GM23338 (cell line): ENCODE data around the gene LPXN. TPM values are rescaled to one million over a fixed set of nuclear protein-coding genes. Genes with fewer than 3 reads are reported as not detected.

Experiments
- ATAC-seq: fragments of 200-7000 bp; cut with Tn5 transposase; 3 replicates; pipeline ENCODE4 v1.9.1; 2020
- DNase-seq: peaks from one replicate; pipeline ENCODE4 v3.0.0-alpha.2; 2015; ENCODE audit warnings: low spot score
- H2AFZ ChIP-seq: fragments of 200-600 bp; sonication (generic); 2 replicates; pipeline ENCODE4 v1.8.0; 2016; ENCODE audit warnings: antibody characterized with exemption, mild to moderate bottlenecking, moderate library complexity
- H3F3A ChIP-seq: fragments of 200-600 bp; sonication (generic); replicated peaks from 2 replicates; pipeline ENCODE4 v1.8.0; 2017; ENCODE audit warnings: antibody characterized with exemption, mixed run types, low read depth
- H3K27ac ChIP-seq: fragments of 200-600 bp; sonication (generic); 2 replicates; pipeline ENCODE4 v1.6.1; 2016; ENCODE audit warnings: low read depth
- H3K27me3 ChIP-seq: fragments of 200-600 bp; sonication (generic); 2 replicates; pipeline ENCODE4 v1.8.0; 2016; ENCODE audit warnings: mild to moderate bottlenecking, mixed run types, moderate library complexity; ENCODE audit not compliant: insufficient read depth
- H3K36me3 ChIP-seq: fragments of 200-600 bp; sonication (generic); 2 replicates; pipeline ENCODE4 v1.8.0; 2016; ENCODE audit warnings: mild to moderate bottlenecking; ENCODE audit not compliant: insufficient read depth
- H3K4me1 ChIP-seq: fragments of 200-600 bp; sonication (generic); 2 replicates; pipeline ENCODE4 v1.8.0; 2016; ENCODE audit warnings: mild to moderate bottlenecking, moderate library complexity; ENCODE audit not compliant: insufficient read depth
- H3K4me2 ChIP-seq: fragments of 200-600 bp; sonication (generic); 2 replicates; pipeline ENCODE4 v1.7.1; 2017; ENCODE audit warnings: mixed run types
- H3K4me3 ChIP-seq: fragments of 200-600 bp; sonication (generic); 2 replicates; pipeline ENCODE4 v1.6.1; 2016; ENCODE audit warnings: mixed run types
- H3K79me2 ChIP-seq: fragments of 200-600 bp; sonication (generic); replicated peaks from 2 replicates; pipeline ENCODE4 v1.8.0; 2017; ENCODE audit warnings: mild to moderate bottlenecking; ENCODE audit not compliant: insufficient read depth
- H3K9me2 ChIP-seq: fragments of 200-600 bp; sonication (generic); 2 replicates; pipeline ENCODE4 v1.8.0; 2017; ENCODE audit not compliant: insufficient read depth
- H4K20me1 ChIP-seq: fragments of 200-600 bp; sonication (generic); replicated peaks from 2 replicates; pipeline ENCODE4 v1.8.0; 2017; ENCODE audit warnings: mild to moderate bottlenecking; ENCODE audit not compliant: insufficient read depth
- H3K27ac Mint-ChIP-seq: 2 replicates; pipeline ENCODE4 v1.8.0; 2020; ENCODE audit warnings: inconsistent platforms, mild to moderate bottlenecking, moderate library complexity, mixed read lengths
- H3K27me3 Mint-ChIP-seq: 3 replicates; pipeline ENCODE4 v1.8.0; 2022; ENCODE audit warnings: low read depth, mild to moderate bottlenecking, moderate library complexity, mixed read lengths, inconsistent platforms; ENCODE audit not compliant: insufficient read depth, poor library complexity
- H3K36me3 Mint-ChIP-seq: 3 replicates; pipeline ENCODE4 v1.8.0; 2021; ENCODE audit warnings: low read depth, mild to moderate bottlenecking, inconsistent platforms, moderate library complexity, mixed read lengths
- H3K4me1 Mint-ChIP-seq: 3 replicates; pipeline ENCODE4 v1.8.0; 2020; ENCODE audit warnings: mild to moderate bottlenecking, inconsistent platforms, mixed read lengths
- H3K4me3 Mint-ChIP-seq: 3 replicates; pipeline ENCODE4 v1.8.0; 2021; ENCODE audit warnings: moderate library complexity, mild to moderate bottlenecking, inconsistent platforms, mixed read lengths
- H3K9me3 Mint-ChIP-seq: 3 replicates; pipeline ENCODE4 v1.8.0; 2020; ENCODE audit warnings: moderate library complexity, mild to moderate bottlenecking, inconsistent platforms, mixed read lengths
- CREB1 ChIP-seq: fragments of 250-450 bp; sonication (Bioruptor Pico); IDR thresholded peaks from 2 replicates; pipeline ENCODE4 v1.5.0; 2020; ENCODE audit warnings: low read depth, mild to moderate bottlenecking, moderate library complexity
- CTCF ChIP-seq, 2 experiments: fragments of 200-600 bp in 1 of 2; sonication (generic) in 1 of 2; conservative IDR thresholded peaks; 2 replicates each; pipeline versions ENCODE4 v1.5.1 to v1.6.1; 2016 to 2017; ENCODE audit warnings: antibody characterized with exemption in 2 of 2, low read depth in 2 of 2, mild to moderate bottlenecking in 2 of 2, moderate library complexity in 1 of 2
- ETS1 ChIP-seq: IDR thresholded peaks from 2 replicates; pipeline ENCODE4 v1.6.1; 2016; ENCODE audit warnings: antibody characterized with exemption
- EZH2 ChIP-seq: fragments of 200-600 bp; sonication (generic); IDR thresholded peaks from one replicate; pipeline ENCODE4 v1.8.0; 2017; ENCODE audit warnings: antibody characterized with exemption, mild to moderate bottlenecking, low read depth; ENCODE audit not compliant: unreplicated experiment
- EZH2phosphoT487 ChIP-seq: fragments of 200-600 bp; sonication (generic); IDR thresholded peaks from one replicate; pipeline ENCODE4 v1.8.1; 2018; ENCODE audit warnings: antibody characterized with exemption; ENCODE audit not compliant: unreplicated experiment
- JUNB ChIP-seq: IDR thresholded peaks from one replicate; pipeline ENCODE4 v1.6.1; 2016; ENCODE audit warnings: antibody characterized with exemption; ENCODE audit not compliant: unreplicated experiment
- POLR2AphosphoS5 ChIP-seq: IDR thresholded peaks from 2 replicates; pipeline ENCODE4 v1.6.1; 2016; ENCODE audit warnings: antibody characterized with exemption, low read depth
- REST ChIP-seq: IDR thresholded peaks from one replicate; pipeline ENCODE4 v1.6.1; 2018; ENCODE audit warnings: antibody characterized with exemption; ENCODE audit not compliant: unreplicated experiment
- STAT1 ChIP-seq: IDR thresholded peaks from one replicate; pipeline ENCODE4 v1.6.1; 2016; ENCODE audit warnings: antibody characterized with exemption; ENCODE audit not compliant: unreplicated experiment
- ZNF114 ChIP-seq: fragments of 250-450 bp; sonication (Bioruptor Pico); IDR thresholded peaks from 2 replicates; pipeline ENCODE4 v1.5.0; 2020; ENCODE audit warnings: mild to moderate bottlenecking, moderate library complexity
- ZNF331 ChIP-seq: fragments of 250-450 bp; sonication (Bioruptor Pico); IDR thresholded peaks from 2 replicates; pipeline ENCODE4 v1.5.0; 2020; ENCODE audit warnings: low read depth, mild to moderate bottlenecking, moderate library complexity
- polyA plus RNA-seq: library from polyadenylated mRNA; unstranded; fragments of >200 nt; fragmentation: Nextera tagmentation; extraction: Ambion mirVana; gene quantifications from 2 replicates; pipeline ENCODE4 v1.2.1, GENCODE V29; 2016
- total RNA-seq: library from RNA; depleted of rRNA; stranded (reverse); fragments of >200 nt; shearing (Covaris generic); gene quantifications from 2 replicates; pipeline ENCODE4 v1.2.3, GENCODE V29; 2014
- TF ChIP-seq, protein P1 (sequence below): fragments of 250-450 bp; sonication (Bioruptor Pico); IDR thresholded peaks from 2 replicates; pipeline ENCODE4 v1.5.0; 2020; ENCODE audit warnings: mild to moderate bottlenecking, moderate library complexity

The LPXN gene
- total and polyA plus RNA-seq, 2 experiments from 2014 or later: 0.56 to 1.3 TPM

DNA sequence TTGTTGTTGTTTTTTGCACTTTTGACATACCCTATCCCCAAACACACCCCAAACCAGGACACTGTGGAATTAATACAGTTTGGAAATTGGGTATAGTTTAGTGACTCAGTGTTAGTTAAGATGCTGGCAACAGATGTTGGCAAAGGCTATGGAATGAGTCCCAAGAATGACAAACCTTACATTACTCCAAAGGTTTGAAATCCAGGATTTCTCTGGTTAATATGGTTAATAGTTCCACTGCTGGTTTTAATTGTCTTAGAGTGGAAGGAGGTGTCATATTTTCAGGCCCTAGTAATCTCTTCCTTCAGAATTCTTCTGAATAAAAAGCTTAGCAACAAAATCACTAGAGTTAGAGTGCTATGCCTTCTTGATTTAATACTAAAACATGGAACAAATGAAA is 775 bp downstream of the LPXN start (continued):
- TF ChIP-seq POLR2AphosphoS5 (no peak), CREB1 (CRISPR knock-in tag) (no peak)

- no peak overlapping the region for H3K4me3 ChIP-seq
- H2AFZ ChIP-seq: no peak overlapping the region
- no peaks in the 10 kb centered on the region for H3F3A ChIP-seq
- H3K4me1 ChIP-seq: no peaks in the 10 kb centered on the region
- ATAC-seq: no peak
- H3K79me2 ChIP-seq: no peaks in the 10 kb centered on the region
- Mint-ChIP-seq H3K9me3 (no peaks in the 10 kb centered on the region), H3K4me3 (no peak overlapping the region), H3K27me3 (peaks cover 9% of the 10 kb centered on the region), H3K36me3 (peaks cover 6% of the 10 kb centered on the region; the same call in 2 of the 3 replicates), H3K4me1 (peaks cover 7% of the 10 kb centered on the region; the same call in 2 of the 3 replicates), H3K27ac (no peak overlapping the region)
- no peaks in the 10 kb centered on the region for H4K20me1 ChIP-seq
- H3K36me3 ChIP-seq: no peaks in the 10 kb centered on the region
- no peak overlapping the region for H3K27ac ChIP-seq
- H3K27me3 ChIP-seq: no peaks in the 10 kb centered on the region
- no peak overlapping the region for H3K4me2 ChIP-seq
- no peaks in the 10 kb centered on the region for H3K9me2 ChIP-seq
- DNase-seq: no peak
- TF ChIP-seq ZNF331 (no peak), REST (no peak), EZH2 (no peak), EZH2phosphoT487 (no peak), ZNF114 (CRISPR knock-in tag) (no peak), CTCF (conservative IDR thresholded peaks at IDR 0.05; ENCODE audit: low read depth in 2 of 2) (no peak), POLR2AphosphoS5 (no peak), CREB1 (CRISPR knock-in tag) (no peak), STAT1 (no peak), JUNB (no peak), ETS1 (no peak)
- TF ChIP-seq, protein P1, sequence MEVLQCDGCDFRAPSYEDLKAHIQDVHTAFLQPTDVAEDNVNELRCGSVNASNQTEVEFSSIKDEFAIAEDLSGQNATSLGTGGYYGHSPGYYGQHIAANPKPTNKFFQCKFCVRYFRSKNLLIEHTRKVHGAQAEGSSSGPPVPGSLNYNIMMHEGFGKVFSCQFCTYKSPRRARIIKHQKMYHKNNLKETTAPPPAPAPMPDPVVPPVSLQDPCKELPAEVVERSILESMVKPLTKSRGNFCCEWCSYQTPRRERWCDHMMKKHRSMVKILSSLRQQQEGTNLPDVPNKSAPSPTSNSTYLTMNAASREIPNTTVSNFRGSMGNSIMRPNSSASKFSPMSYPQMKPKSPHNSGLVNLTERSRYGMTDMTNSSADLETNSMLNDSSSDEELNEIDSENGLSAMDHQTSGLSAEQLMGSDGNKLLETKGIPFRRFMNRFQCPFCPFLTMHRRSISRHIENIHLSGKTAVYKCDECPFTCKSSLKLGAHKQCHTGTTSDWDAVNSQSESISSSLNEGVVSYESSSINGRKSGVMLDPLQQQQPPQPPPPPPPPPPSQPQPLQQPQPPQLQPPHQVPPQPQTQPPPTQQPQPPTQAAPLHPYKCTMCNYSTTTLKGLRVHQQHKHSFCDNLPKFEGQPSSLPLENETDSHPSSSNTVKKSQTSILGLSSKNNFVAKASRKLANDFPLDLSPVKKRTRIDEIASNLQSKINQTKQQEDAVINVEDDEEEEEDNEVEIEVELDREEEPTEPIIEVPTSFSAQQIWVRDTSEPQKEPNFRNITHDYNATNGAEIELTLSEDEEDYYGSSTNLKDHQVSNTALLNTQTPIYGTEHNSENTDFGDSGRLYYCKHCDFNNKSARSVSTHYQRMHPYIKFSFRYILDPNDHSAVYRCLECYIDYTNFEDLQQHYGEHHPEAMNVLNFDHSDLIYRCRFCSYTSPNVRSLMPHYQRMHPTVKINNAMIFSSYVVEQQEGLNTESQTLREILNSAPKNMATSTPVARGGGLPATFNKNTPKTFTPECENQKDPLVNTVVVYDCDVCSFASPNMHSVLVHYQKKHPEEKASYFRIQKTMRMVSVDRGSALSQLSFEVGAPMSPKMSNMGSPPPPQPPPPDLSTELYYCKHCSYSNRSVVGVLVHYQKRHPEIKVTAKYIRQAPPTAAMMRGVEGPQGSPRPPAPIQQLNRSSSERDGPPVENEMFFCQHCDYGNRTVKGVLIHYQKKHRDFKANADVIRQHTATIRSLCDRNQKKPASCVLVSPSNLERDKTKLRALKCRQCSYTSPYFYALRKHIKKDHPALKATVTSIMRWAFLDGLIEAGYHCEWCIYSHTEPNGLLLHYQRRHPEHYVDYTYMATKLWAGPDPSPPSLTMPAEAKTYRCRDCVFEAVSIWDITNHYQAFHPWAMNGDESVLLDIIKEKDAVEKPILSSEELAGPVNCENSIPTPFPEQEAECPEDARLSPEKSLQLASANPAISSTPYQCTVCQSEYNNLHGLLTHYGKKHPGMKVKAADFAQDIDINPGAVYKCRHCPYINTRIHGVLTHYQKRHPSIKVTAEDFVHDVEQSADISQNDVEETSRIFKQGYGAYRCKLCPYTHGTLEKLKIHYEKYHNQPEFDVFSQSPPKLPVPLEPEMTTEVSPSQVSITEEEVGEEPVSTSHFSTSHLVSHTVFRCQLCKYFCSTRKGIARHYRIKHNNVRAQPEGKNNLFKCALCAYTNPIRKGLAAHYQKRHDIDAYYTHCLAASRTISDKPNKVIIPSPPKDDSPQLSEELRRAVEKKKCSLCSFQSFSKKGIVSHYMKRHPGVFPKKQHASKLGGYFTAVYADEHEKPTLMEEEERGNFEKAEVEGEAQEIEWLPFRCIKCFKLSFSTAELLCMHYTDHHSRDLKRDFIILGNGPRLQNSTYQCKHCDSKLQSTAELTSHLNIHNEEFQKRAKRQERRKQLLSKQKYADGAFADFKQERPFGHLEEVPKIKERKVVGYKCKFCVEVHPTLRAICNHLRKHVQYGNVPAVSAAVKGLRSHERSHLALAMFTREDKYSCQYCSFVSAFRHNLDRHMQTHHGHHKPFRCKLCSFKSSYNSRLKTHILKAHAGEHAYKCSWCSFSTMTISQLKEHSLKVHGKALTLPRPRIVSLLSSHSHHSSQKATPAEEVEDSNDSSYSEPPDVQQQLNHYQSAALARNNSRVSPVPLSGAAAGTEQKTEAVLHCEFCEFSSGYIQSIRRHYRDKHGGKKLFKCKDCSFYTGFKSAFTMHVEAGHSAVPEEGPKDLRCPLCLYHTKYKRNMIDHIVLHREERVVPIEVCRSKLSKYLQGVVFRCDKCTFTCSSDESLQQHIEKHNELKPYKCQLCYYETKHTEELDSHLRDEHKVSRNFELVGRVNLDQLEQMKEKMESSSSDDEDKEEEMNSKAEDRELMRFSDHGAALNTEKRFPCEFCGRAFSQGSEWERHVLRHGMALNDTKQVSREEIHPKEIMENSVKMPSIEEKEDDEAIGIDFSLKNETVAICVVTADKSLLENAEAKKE (CRISPR knock-in tag): no peak
Measured at GRCh38 chr11:58573451-58574104, 2.1 kb downstream of the LPXN start.
